ENCODE results near the gene EPS15. TPM values are rescaled to one million over a fixed set of nuclear protein-coding genes. Genes with fewer than 3 reads are reported as not detected.

The EPS15 gene
- total and polyA plus RNA-seq, 10 of the 15 experiments (the other 5 are each of a cell fraction or from before 2014, with no cell fraction given), result 24.7 to 87.8 (median 56.3) TPM

DNA sequence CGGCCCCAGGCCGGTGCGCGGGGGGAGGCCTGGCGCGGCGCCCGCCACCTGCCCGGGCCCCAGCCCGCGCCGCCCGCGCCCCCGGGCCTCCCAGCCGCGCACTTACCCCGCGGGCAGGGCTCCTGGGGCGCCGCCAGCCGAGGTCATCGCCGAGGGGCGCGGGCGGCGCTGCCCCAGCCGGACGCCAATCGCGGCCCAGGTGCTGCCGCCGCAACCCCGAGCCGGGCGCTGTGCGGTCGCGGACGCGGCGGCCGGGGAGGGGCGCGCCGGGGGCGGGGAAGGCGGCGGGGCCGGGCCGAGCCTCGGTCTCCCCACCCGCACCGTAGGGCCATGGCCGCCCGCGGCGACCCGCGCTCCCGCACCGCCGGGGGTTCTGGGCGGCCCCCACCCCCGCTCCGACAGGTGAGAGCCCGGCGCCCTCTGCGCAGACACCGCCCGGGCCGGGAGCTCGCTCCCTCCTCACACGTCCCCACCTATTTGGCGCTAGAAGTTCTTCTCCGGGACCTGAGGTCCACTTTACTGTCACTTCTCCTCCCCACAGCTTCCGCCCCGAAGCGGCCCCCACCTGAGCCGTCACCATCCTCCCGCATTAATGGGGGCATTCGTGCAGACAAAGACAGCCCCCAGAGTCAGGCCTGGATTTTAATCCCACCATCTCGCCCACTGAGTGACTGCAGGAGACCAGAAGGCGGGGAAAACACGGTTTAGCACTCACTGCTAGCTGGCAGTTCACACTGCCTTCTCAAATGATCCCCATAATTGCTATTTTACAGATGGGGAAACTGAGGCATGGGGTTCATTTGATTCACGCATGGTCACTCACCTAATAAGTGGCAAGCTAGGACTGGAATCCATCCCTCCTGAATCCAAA lies 188.5 kb downstream of the EPS15 start, which contains the start of gene TTC39A:
Gene TTC39A, minus strand, starts transcription at position 232 of the 871 bp plus-strand sequence. Its CDS starts 85 bp downstream, at position 147.
- Histone ChIP-seq H2AFZ (ENCODE audit: control insufficient read depth, low read depth, low read length) (peak within 1 kb of the TSS; percentile 51), H3K4me2 (ENCODE audit: control insufficient read depth, insufficient read depth) (peak within 1 kb of the TSS; percentile 77), H4K20me1 (ENCODE audit: control insufficient read depth, insufficient read depth) (no peaks in the 10 kb centered on the region), H3K27ac (ENCODE audit: control insufficient read depth, insufficient read depth) (no peak within 1 kb of the TSS), H3K4me3 (peak within 1 kb of the TSS; percentile 47), H3K4me1 (ENCODE audit: control insufficient read depth, insufficient read depth, low read length) (peaks cover 9% of the 10 kb centered on the region), H3K27me3 (replicated peaks in 1 of 2; ENCODE audit: control insufficient read depth in 2 of 2, insufficient read depth in 2 of 2, low read length in 1 of 2) (peaks cover 2 to 4% of the 10 kb centered on the region in 2 experiments; a peak in 3 of 4 replicates), H3K9me3 (replicated peaks; ENCODE audit: control insufficient read depth, insufficient read depth, low read length) (no peaks in the 10 kb centered on the region), H3K79me2 (ENCODE audit: control insufficient read depth, insufficient read depth, low read length) (no peaks in the 10 kb centered on the region), H3K9ac (ENCODE audit: control insufficient read depth, insufficient read depth, low read length) (no peak within 1 kb of the TSS), H3K36me3 (ENCODE audit: control insufficient read depth in 2 of 2, insufficient read depth in 2 of 2, low read length in 1 of 2) (no peaks in the 10 kb centered on the region)
- TF ChIP-seq KLF5 (IDR thresholded peaks at IDR 0.05; ENCODE audit: partially characterized antibody) (no peak), PML (IDR thresholded peaks at IDR 0.05; ENCODE audit: low read length) (no peak), FOXM1 (IDR thresholded peaks at IDR 0.05; ENCODE audit: low read depth, low read length) (no peak), SREBF1 (IDR thresholded peaks at IDR 0.05; ENCODE audit: low read length) (no peak), CBFB (IDR thresholded peaks at IDR 0.05; ENCODE audit: low read depth) (no peak), ZNF24 (IDR thresholded peaks at IDR 0.05) (no peak), EP300 (IDR thresholded peaks at IDR 0.05; ENCODE audit: borderline replicate concordance in 1 of 2, control insufficient read depth in 1 of 2, low read depth in 2 of 2, low read length in 2 of 2) (no peak), BHLHE40 (IDR thresholded peaks at IDR 0.05; ENCODE audit: borderline replicate concordance in 1 of 2, low read depth in 2 of 2, low read length in 1 of 2) (no peak), NFIC (IDR thresholded peaks at IDR 0.05; ENCODE audit: low read depth, low read length) (no peak), LARP7 (IDR thresholded peaks at IDR 0.05) (no peak), NR2C1 (IDR thresholded peaks at IDR 0.05) (no peak)
- TF ChIP-seq, protein P1, sequence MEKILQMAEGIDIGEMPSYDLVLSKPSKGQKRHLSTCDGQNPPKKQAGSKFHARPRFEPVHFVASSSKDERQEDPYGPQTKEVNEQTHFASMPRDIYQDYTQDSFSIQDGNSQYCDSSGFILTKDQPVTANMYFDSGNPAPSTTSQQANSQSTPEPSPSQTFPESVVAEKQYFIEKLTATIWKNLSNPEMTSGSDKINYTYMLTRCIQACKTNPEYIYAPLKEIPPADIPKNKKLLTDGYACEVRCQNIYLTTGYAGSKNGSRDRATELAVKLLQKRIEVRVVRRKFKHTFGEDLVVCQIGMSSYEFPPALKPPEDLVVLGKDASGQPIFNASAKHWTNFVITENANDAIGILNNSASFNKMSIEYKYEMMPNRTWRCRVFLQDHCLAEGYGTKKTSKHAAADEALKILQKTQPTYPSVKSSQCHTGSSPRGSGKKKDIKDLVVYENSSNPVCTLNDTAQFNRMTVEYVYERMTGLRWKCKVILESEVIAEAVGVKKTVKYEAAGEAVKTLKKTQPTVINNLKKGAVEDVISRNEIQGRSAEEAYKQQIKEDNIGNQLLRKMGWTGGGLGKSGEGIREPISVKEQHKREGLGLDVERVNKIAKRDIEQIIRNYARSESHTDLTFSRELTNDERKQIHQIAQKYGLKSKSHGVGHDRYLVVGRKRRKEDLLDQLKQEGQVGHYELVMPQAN (conservative IDR thresholded peaks at IDR 0.05), result no peak
- TF ChIP-seq, protein P2, sequence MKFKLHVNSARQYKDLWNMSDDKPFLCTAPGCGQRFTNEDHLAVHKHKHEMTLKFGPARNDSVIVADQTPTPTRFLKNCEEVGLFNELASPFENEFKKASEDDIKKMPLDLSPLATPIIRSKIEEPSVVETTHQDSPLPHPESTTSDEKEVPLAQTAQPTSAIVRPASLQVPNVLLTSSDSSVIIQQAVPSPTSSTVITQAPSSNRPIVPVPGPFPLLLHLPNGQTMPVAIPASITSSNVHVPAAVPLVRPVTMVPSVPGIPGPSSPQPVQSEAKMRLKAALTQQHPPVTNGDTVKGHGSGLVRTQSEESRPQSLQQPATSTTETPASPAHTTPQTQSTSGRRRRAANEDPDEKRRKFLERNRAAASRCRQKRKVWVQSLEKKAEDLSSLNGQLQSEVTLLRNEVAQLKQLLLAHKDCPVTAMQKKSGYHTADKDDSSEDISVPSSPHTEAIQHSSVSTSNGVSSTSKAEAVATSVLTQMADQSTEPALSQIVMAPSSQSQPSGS (IDR thresholded peaks at IDR 0.05; ENCODE audit: low read length), result no peak
- FAIRE-seq, result no peak
- ATAC-seq, result peak; percentile 22; the same call in 2 of the 3 replicates
- no TSS peak for BruUV-seq (replicated peaks)
- POLR2A ChIA-PET, result no interaction called here
- in situ Hi-C loops (cut with MboI), result no loop called here
- intact Hi-C loops (cut with micrococcal nuclease; ENCODE audit: unreplicated experiment), result no loop called here
- RAD21 ChIA-PET (ENCODE audit: unreplicated experiment), result interaction anchor here (0.9 kb wide), 1 partner anchor 8 kb away, joined by 3 read pairs; no protein-coding TSS in a partner anchor
- DNase-seq (ENCODE audit: low read depth, low spot score), result no peak
- WGBS (ENCODE audit: insufficient coverage, insufficient replicate concordance, low lambda C conversion rate, missing lambda C conversion rate), result 2% methylated on average over 32 of the region's 87 CpGs
- CTCF ChIA-PET, result interaction anchor here (0.7 to 1.6 kb wide), 2 partner anchors 34 to 532 kb away, joined by 4 to 6 read pairs; no protein-coding TSS in a partner anchor
- SMC1A ChIA-PET (ENCODE audit: uncharacterized antibody, unreplicated experiment), result interaction anchor here (1.8 kb wide), 1 partner anchor 26 kb away, joined by 5 read pairs; no protein-coding TSS in a partner anchor
